Measurements from ENCODE around the gene PRKAR1A.

Gene PRKAR1A

DNA sequence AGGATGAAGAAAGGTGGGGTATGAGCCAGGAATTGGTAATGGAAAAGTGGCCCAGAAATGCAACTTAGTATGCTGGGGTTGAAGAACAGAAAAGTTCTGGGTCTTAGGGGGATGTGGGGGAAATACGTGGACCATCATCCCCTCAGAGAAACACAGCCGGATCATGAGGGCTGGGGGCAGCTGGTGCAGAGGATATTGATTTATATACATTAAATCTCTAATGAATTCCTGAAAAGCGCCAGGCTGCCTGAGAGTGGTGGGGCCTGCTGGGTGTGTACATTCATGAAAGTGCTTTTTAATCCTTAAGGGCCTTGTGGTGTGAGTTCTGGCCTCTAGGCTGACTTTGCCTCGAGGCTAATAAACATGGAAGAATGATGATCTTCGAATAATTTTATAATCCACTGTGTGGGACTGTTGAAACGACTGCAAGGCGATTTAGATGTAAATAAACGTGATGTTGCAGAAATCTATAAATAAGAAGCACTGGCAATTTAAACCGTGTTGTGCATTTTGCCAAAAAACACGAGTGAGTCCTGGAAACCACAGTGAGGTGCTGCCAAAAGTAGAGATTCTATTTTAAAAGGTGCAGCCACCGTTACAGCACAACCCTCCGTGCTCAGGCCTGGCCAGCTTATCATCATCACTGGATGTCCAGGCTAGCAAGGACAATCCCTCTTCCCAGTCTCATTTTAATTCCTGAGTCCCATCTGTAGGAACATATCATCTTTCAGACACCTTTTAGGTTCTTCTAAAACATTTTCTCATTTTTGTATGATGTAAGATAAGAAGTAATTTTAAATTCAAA, 32.1 kb downstream of the PRKAR1A start:
- DNase-seq, result no peak

DNA sequence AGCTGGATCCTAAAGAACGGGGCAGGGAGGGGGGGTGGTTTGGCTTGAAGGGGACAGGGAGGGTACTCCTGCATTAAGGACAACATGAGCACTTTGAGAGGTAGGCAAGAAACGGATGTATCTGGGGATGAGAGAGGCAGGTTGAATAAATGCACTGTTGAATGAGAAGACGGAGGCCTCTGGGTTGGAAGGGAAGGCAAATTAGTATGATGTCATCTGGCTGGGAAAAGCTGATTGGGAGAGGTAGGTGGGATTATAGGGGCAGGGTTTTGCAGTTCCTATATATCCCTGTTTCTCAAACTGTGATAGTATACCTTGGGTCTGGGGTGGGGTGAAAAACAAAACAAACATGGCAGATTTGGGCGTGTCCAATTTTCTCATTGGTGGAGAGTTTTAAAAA, 44.3 kb downstream of the PRKAR1A start:
- DNase-seq, result no peak

GRCh38 chr17:68559316-68559715, 47.1 kb downstream of the PRKAR1A start:
- no peak for DNase-seq

GRCh38 chr17:68560966-68561720, 48.9 kb downstream of the PRKAR1A start:
- DNase-seq, result no peak

- no peak for DNase-seq
Observed at GRCh38 chr17:68562736-68563135, 50.5 kb downstream of the PRKAR1A start.

DNA sequence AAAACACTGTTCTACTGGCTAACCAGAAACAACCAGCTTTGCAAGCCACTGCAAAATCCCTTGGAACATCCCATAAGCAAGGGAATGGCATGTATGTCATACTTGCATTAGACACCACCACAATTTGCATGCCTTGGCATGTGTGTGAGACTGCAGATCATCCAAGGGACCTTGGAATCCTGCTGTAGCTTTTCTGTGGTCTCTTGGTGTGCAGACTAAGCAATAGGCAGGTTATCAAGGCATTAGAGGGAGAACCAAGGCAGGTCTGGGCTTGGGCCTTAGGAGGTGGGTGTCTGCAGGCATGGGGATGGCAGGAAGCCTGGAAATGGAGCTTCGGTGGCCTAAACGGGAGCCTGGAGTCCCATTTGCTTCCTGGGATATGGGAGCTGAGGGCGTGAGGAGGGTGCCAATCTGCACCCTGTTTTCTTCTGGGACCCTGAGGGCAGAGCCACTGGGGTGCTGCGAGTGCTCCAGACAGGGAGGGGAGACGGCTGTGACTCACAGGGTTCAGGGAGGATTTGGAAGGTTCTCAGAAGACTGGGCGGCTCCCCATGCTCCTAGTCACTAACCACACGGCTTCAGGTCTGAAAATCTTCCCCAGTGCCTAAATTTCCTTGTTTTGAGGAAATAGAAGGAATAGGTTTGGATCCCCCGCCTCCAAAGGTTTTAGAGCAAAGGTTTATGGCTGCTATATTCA, 52.3 kb downstream of the PRKAR1A start:
- no peak for DNase-seq

DNA sequence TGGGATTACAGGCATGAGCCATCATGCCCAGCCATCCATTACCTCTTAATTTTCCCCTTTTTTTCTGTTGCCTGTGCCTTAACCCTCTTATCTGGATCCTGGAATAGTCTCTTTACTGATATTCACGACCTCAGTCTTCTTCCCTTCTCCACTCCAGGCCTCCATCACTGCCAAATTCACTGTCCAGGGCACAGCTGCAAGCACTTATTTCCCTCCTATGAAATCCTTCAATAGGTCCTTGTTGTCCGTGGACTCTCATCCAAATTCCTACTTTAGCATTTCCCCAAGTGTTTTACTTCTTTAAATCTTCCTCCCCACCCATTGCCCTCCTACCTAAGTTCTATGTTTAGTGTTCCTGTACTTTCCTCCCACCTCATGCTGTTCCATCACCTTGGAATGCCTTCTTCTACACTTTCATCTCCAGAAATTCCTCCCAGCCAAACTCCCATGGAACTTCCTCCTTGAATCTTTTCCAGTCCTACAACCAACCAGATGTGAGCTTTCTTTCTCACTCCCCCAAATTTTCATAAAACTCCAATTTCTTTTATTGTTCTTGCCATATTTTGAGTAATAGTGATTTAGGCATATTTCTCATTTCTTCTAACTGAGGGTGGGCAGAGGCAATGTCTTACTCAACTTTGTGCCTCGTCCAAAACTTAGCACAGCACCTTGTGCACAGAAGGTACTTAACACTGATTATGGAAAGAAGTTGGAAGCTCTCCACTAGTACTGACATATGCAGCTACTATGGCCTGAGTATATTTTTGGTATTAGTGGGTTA, 53.6 kb downstream of the PRKAR1A start:
- DNase-seq, result no peak

DNA sequence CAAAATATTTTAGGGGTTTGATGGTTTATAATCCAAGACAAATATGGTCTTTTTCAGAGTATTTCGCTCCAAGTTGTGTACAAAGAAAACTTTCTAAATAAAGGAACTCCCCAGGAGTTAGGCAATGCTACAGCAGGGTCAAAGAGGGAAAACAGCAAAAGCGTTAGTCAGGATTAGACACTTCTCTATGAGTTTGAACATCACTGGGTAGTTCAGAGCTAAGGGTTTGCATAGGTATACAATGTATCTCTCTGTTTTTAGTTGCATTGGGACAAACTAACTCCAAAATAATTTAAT, 54.2 kb downstream of the PRKAR1A start:
- DNase-seq, result no peak

- DNase-seq, result no peak
Observed at GRCh38 chr17:68567035-68567434, 54.8 kb downstream of the PRKAR1A start.

DNA sequence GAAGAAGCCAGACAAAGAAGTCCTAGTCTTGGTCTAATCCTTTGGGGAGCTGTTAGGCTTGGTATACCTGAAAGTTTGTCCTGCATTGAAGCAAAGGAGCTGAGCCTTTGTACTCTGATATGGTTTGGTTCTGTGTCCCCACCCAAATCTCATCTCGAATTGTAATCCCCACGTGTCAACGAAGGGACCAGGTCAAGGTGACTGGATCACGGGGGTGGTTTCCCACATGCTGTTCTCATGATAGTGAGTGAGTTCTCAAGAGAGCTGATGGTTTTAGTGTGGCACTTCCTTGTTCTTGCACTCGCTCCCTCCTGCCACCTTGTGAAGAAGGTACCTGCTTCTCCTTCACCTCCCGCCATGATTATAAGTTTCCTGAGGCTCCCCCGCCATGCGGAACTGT, 55.4 kb downstream of the PRKAR1A start:
- DNase-seq, result no peak

- no peak for DNase-seq
Observed at GRCh38 chr17:68568581-68568980, 56.4 kb downstream of the PRKAR1A start.

GRCh38 chr17:68569346-68569745, 57.1 kb downstream of the PRKAR1A start:
- no peak for DNase-seq

DNA sequence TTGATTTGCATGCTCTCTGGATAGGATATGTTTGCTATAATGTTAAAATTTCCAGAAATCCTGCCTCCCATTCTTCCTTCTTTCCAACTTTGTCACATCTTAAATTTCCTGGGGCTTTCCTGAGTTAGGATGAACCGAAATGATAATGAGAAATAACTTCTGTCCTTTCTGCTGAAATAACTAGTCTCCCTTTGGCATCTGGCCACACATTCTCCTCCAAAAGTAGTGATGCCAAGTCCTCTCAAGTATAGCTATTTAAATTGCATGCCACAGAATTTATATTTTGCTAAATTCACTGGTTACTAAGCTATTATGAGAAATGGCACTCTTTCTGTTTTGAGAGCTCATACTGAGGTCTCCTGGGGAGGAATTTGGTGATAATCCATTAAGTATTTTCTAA, 58.3 kb downstream of the PRKAR1A start:
- DNase-seq, result no peak

- no peak for DNase-seq
Observed at GRCh38 chr17:68572138-68572842, 60.1 kb downstream of the PRKAR1A start.

GRCh38 chr17:68573338-68573737, 61.1 kb downstream of the PRKAR1A start:
- DNase-seq, result no peak

DNA sequence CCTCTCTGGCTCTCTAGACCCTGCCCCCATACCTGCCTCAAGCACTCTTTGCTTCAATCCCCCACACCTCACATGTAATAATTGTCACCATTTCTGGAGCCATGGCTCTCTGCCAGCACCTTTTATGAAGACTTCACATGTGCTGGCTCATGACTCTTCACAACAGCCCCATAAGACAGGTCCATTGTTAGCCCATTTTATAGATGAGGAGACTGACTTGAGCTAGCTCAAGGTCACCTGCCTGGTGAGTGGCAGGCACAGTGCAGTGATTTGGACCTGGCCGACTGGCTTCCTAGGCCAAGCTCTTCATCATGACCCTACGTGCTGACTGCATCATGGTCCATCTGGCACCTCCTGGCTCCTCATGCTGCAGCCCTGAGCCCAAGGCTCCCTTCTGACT, 63.9 kb downstream of the PRKAR1A start:
- DNase-seq, result no peak

DNA sequence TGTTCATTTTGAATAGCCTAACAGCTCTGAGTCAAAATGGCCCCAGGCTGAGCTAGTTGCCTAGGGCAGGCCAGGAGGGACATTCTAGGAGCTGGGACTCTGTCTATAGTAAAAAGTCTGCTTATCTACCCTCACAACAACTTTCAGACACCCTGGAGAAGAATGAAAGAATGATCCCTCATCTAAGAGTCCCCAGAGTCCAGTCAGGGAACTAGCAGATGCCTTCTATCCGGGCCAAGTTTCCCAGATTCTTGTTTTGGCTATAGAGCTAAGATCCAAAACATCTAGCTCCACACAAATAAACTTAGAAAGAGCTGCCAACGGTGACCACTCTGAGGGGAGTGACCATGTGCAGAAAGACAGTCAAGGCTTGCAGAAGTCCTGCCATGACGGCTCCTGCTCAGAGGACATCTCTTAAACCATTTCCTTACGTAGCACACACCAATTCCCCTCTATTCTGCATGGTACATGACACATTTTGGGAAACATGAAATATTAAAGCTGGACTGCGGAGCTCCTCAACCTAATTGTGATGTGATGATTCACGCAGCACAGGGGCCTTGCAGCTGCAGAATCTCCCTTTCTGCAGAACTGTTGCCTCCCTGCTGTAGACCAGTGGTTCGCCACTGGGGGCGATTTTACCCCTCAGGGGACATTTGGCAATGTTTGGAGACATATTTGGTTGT, 64.7 kb downstream of the PRKAR1A start:
- no peak for DNase-seq

DNA sequence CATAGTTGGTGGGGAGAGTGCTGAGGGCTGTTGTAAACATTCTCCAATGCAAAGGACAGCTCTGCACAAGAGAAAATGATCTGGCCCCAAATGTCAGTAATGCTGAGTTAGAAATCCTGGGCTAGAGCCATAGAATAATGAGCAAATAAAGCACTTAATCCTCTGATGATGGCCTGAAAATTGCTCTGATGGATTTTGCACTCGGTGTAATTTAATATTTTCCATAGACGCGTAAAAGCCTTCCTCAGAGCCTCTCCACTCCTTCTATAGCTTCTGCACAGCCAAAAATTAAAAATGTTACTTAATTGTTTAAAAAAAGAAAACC, 65.2 kb downstream of the PRKAR1A start:
- peak; percentile 54 for DNase-seq

GRCh38 chr17:68578236-68578635, 66.0 kb downstream of the PRKAR1A start:
- peak; percentile 49 for DNase-seq

DNA sequence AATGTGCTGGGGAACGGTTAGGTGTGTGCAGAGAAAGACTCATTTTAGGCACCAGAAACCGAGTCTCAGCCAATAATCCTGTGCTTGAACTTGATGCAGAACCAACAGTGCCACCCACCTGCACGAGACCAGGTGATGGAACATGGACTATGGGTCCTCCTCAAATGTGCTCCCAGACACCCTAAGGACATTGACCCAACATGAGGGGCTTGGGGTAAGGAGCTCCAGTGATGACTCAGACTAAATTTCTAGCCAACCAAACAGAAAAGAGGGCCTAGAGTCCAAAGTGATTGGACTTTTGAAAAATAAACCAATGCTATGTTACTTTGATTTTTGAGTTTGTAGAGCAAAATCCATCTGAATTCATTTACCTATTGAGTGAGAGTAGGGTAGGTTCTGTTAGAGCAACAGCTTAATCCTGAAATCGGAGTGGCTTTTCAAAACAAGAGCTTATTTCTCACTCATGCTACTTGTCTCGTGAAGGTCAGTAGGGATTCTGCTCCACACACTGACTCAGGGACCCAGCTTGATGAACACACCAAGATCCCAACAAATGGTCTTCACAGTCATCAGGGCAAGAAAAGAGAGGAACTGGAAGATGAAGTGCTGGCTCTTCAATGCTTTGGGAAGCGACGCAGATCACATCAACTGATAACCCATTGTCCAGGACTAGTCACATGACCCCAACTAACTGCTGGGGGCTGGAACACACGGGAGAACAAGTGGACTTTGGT, 67.1 kb downstream of the PRKAR1A start:
- DNase-seq, result no peak

- DNase-seq, result no peak
Observed at GRCh38 chr17:68580236-68580770, 68.1 kb downstream of the PRKAR1A start.
